ENCODE measurements around the gene GABRG3. TPM values are rescaled to one million over a fixed set of nuclear protein-coding genes. Genes with fewer than 3 reads are reported as not detected.

GABRG3 gene
- total RNA-seq, 1 donor from 2014 or later: 0.24 TPM

- TF ChIP-seq CTCF (IDR thresholded peaks at IDR 0.05; ENCODE audit: unreplicated experiment): no peak
- H3K9me3 Mint-ChIP-seq (ENCODE audit: low read depth): no peaks in the 10 kb centered on the region
- peaks cover 5% of the 10 kb centered on the region for H3K4me1 Mint-ChIP-seq (ENCODE audit: low read depth)
- no peak overlapping the region for H3K4me3 Mint-ChIP-seq (ENCODE audit: low read depth)
- DNase-seq (ENCODE audit: low spot score, unreplicated experiment): no peak
- H3K36me3 Mint-ChIP-seq (ENCODE audit: insufficient read depth): no peaks in the 10 kb centered on the region
- no peak overlapping the region for H3K27ac Mint-ChIP-seq
- peaks cover 27% of the 10 kb centered on the region for H3K27me3 Mint-ChIP-seq
Measured at GRCh38 chr15:27260523-27260922, 289.5 kb downstream of the GABRG3 start.

DNA sequence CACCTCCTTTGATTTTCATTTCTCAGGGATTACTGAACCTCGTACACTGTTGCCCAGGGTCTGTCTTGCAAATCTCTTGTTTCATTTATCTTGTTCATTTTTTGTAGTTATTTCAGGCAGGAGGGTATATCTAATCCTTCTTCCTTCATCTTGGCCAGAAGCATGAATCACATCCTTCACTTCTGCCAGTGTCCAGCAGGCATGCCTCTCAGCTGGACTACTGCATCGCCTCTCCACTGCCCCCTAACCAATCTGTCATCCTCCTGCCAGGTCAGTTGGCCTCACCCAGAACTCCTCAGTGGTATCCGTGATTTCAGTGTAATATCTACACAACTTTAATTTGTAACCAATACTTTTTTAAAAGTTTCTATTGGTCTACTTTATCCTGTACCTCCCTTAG lies 297.9 kb downstream of the GABRG3 start:
- Mint-ChIP-seq H3K27ac (no peak overlapping the region), H3K36me3 (ENCODE audit: insufficient read depth) (no peaks in the 10 kb centered on the region), H3K4me3 (ENCODE audit: low read depth) (no peak overlapping the region), H3K9me3 (ENCODE audit: low read depth) (peaks cover 8% of the 10 kb centered on the region), H3K4me1 (ENCODE audit: low read depth) (peaks cover under 1% of the 10 kb centered on the region), H3K27me3 (peaks cover 9% of the 10 kb centered on the region)
- TF ChIP-seq CTCF (IDR thresholded peaks at IDR 0.05; ENCODE audit: unreplicated experiment): no peak
- DNase-seq (ENCODE audit: low spot score, unreplicated experiment): no peak

GRCh38 chr15:27271258-27271657 lies 300.3 kb downstream of the GABRG3 start:
- Mint-ChIP-seq H3K27me3 (no peaks in the 10 kb centered on the region), H3K4me3 (ENCODE audit: low read depth) (no peak overlapping the region), H3K36me3 (ENCODE audit: insufficient read depth) (no peaks in the 10 kb centered on the region), H3K9me3 (ENCODE audit: low read depth) (peaks cover 7% of the 10 kb centered on the region), H3K4me1 (ENCODE audit: low read depth) (peaks cover 6% of the 10 kb centered on the region), H3K27ac (no peak overlapping the region)
- no peak for DNase-seq (ENCODE audit: low spot score, unreplicated experiment)
- TF ChIP-seq CTCF (IDR thresholded peaks at IDR 0.05; ENCODE audit: unreplicated experiment): no peak

DNA sequence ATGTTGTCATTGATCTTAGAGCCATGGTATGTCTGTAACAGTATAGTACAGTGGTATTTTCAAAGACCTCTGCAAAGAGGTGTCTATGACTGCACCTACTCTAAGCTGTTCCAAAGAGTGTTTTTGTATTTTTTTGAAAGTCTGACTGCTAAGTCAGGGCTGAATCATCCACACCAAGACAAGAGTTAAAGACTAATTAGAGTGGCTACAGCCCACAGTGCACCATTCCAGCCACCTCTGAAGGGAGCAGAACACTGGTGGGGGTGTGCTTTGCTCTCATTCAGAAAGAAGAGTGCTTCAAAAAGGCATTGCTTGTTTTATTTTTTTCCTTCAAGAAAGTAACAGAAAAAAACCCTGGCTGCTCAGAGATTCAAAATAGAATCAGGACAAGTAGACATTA lies 301.4 kb downstream of the GABRG3 start:
- H3K36me3 Mint-ChIP-seq (ENCODE audit: insufficient read depth): no peaks in the 10 kb centered on the region
- peaks cover 6% of the 10 kb centered on the region for H3K4me1 Mint-ChIP-seq (ENCODE audit: low read depth)
- H3K4me3 Mint-ChIP-seq (ENCODE audit: low read depth): no peak overlapping the region
- DNase-seq (ENCODE audit: low spot score, unreplicated experiment): no peak
- no peaks in the 10 kb centered on the region for H3K9me3 Mint-ChIP-seq (ENCODE audit: low read depth)
- TF ChIP-seq CTCF (IDR thresholded peaks at IDR 0.05; ENCODE audit: unreplicated experiment): no peak
- no peak overlapping the region for H3K27ac Mint-ChIP-seq
- H3K27me3 Mint-ChIP-seq: no peaks in the 10 kb centered on the region

GRCh38 chr15:27273506-27273905 lies 302.5 kb downstream of the GABRG3 start:
- H3K9me3 Mint-ChIP-seq (ENCODE audit: low read depth): no peaks in the 10 kb centered on the region
- peaks cover 6% of the 10 kb centered on the region for H3K4me1 Mint-ChIP-seq (ENCODE audit: low read depth)
- H3K27me3 Mint-ChIP-seq: no peaks in the 10 kb centered on the region
- no peaks in the 10 kb centered on the region for H3K36me3 Mint-ChIP-seq (ENCODE audit: insufficient read depth)
- H3K27ac Mint-ChIP-seq: no peak overlapping the region
- no peak overlapping the region for H3K4me3 Mint-ChIP-seq (ENCODE audit: low read depth)
- TF ChIP-seq CTCF (IDR thresholded peaks at IDR 0.05; ENCODE audit: unreplicated experiment): no peak
- DNase-seq (ENCODE audit: low spot score, unreplicated experiment): no peak
